H1 (cell line): ENCODE data around the gene TTBK1. TPM values are rescaled to one million over a fixed set of nuclear protein-coding genes. Genes with fewer than 3 reads are reported as not detected.
"Not testable (repeated sequence)": the region's sequence is repeated elsewhere in the genome, so short reads cannot be mapped to it uniquely, and the experiment has no call there.

Source experiments
- CTCF ChIA-PET: fragments of 300-600 bp; sonication (Branson Sonifier 250); formaldehyde crosslinking; loops from one replicate; lab custom pipeline; 2021; ENCODE audit not compliant: partially characterized antibody; lab: Charles Lee
- POLR2A ChIA-PET: fragments of 300-600 bp; sonication (Branson Sonifier 250); formaldehyde crosslinking; loops from one replicate; lab custom pipeline; 2021; ENCODE audit warnings: inconsistent platforms; ENCODE audit not compliant: partially characterized antibody; lab: Charles Lee
- DNase-seq, 2 experiments: peaks; one replicate each; pipeline versions ENCODE4 v3.0.0 to v3.0.0-alpha.2; 2010 to 2022; ENCODE audit warnings: low spot score in 2 of 2, low read depth in 1 of 2, mixed read lengths in 1 of 2
- FAIRE-seq: peaks from 2 replicates; lab custom pipeline; 2011; peaks lifted over from hg19 to GRCh38; lab: Jason Lieb, UNC
- H2AFZ ChIP-seq: 2 replicates; pipeline ENCODE4 v1.8.1; 2012; ENCODE audit warnings: low read length, inconsistent platforms
- H2AK5ac ChIP-seq: 2 replicates; pipeline ENCODE4 v1.6.1; 2013; ENCODE audit warnings: low read depth, low read length
- H2BK120ac ChIP-seq: replicated peaks from 2 replicates; pipeline ENCODE3; 2013; ENCODE audit warnings: low read depth, low read length, inconsistent platforms
- H2BK12ac ChIP-seq: 2 replicates; pipeline ENCODE4 v1.6.1; 2013; ENCODE audit warnings: low read depth, low read length
- H2BK15ac ChIP-seq: 2 replicates; pipeline ENCODE4 v1.6.1; 2013; ENCODE audit warnings: low read length
- H2BK20ac ChIP-seq: 2 replicates; pipeline ENCODE4 v1.6.1; 2013; ENCODE audit warnings: low read length
- H2BK5ac ChIP-seq: 2 replicates; pipeline ENCODE4 v1.6.1; 2013; ENCODE audit warnings: low read depth, low read length
- H3K14ac ChIP-seq: 2 replicates; pipeline ENCODE4 v1.6.1; 2013; ENCODE audit warnings: inconsistent platforms; ENCODE audit not compliant: insufficient read length
- H3K18ac ChIP-seq: 2 replicates; pipeline ENCODE4 v1.6.1; 2013; ENCODE audit warnings: low read length; ENCODE audit errors: extremely low read depth
- H3K23ac ChIP-seq: 2 replicates; pipeline ENCODE4 v1.6.1; 2013; ENCODE audit warnings: inconsistent platforms; ENCODE audit not compliant: insufficient read length
- H3K23me2 ChIP-seq: 2 replicates; pipeline ENCODE4 v1.6.1; 2013; ENCODE audit warnings: low read depth, low read length
- H3K27ac ChIP-seq: 2 replicates; pipeline ENCODE4 v1.6.1; 2011; ENCODE audit warnings: low read depth, low read length, inconsistent platforms
- H3K27me3 ChIP-seq, 4 experiments: replicated peaks in 1 of 4; 1 replicate in 1 of 4; 2 replicates in 3 of 4; pipeline versions ENCODE4 v1.6.1 to v1.8.1; 2011 to 2013; ENCODE audit warnings: low read length in 3 of 4, mild to moderate bottlenecking in 3 of 4, inconsistent platforms in 2 of 4, mixed read lengths in 2 of 4, moderate library complexity in 1 of 4; ENCODE audit not compliant: control insufficient read depth in 3 of 4, insufficient read depth in 3 of 4; ENCODE audit errors: extremely low read depth in 1 of 4
- H3K36me3 ChIP-seq, 4 experiments: 2 replicates each; pipeline versions ENCODE4 v1.6.1 to v1.8.1; 2011 to 2013; ENCODE audit warnings: mild to moderate bottlenecking in 4 of 4, low read length in 3 of 4, moderate library complexity in 2 of 4, control low read depth in 1 of 4, inconsistent platforms in 1 of 4; ENCODE audit not compliant: insufficient read depth in 4 of 4, control insufficient read depth in 2 of 4
- H3K4ac ChIP-seq: replicated peaks from 2 replicates; pipeline ENCODE3; 2013; ENCODE audit warnings: low read length, low read depth, mixed read lengths, inconsistent platforms; ENCODE audit not compliant: insufficient read length
- H3K4me1 ChIP-seq, 4 experiments: replicated peaks in 1 of 4; 1 replicate in 1 of 4; 2 replicates in 3 of 4; pipeline versions ENCODE4 v1.6.1 to v1.8.1; 2011 to 2013; ENCODE audit warnings: low read length in 3 of 4, inconsistent platforms in 2 of 4, mixed read lengths in 1 of 4; ENCODE audit not compliant: insufficient read depth in 4 of 4, control insufficient read depth in 3 of 4
- H3K4me2 ChIP-seq, 2 experiments: 2 replicates each; pipeline versions ENCODE4 v1.6.1 to v1.8.1; 2011 to 2013; ENCODE audit warnings: low read depth in 2 of 2, low read length in 2 of 2, control low read depth in 1 of 2, inconsistent platforms in 1 of 2, mild to moderate bottlenecking in 1 of 2; ENCODE audit not compliant: insufficient read depth in 1 of 2
- H3K4me3 ChIP-seq, 4 experiments: fragments of 200-600, 300-600 bp in 1 of 4; sonication (generic), shearing (Covaris generic), sonication (Bioruptor Twin) in 1 of 4; 2 replicates each; pipeline versions ENCODE4 v1.5.1 to v1.8.1; 2011 to 2016; ENCODE audit warnings: low read length in 4 of 4, low read depth in 3 of 4, control low read depth in 2 of 4, inconsistent platforms in 2 of 4, mild to moderate bottlenecking in 2 of 4, mixed read lengths in 1 of 4, moderate library complexity in 1 of 4; ENCODE audit not compliant: insufficient read depth in 2 of 4; ENCODE audit errors: extremely low read depth in 1 of 4
- H3K56ac ChIP-seq: replicated peaks from 2 replicates; pipeline ENCODE3; 2013; ENCODE audit warnings: low read depth, mild to moderate bottlenecking, mixed read lengths, low read length, inconsistent platforms; ENCODE audit not compliant: insufficient read length
- H3K79me1 ChIP-seq: 2 replicates; pipeline ENCODE4 v1.6.1; 2013; ENCODE audit warnings: low read depth, low read length, control low read depth
- H3K79me2 ChIP-seq, 2 experiments: 2 replicates each; pipeline versions ENCODE4 v1.6.1 to v1.8.1; 2012 to 2013; ENCODE audit warnings: low read length in 2 of 2, mild to moderate bottlenecking in 2 of 2, inconsistent platforms in 1 of 2; ENCODE audit not compliant: insufficient read depth in 2 of 2, control insufficient read depth in 1 of 2
- H3K9ac ChIP-seq, 4 experiments: replicated peaks in 1 of 4; 1 replicate in 1 of 4; 2 replicates in 3 of 4; pipeline versions ENCODE4 v1.6.1 to v1.8.1; 2011 to 2013; ENCODE audit warnings: low read depth in 3 of 4, low read length in 3 of 4, control low read depth in 2 of 4, mild to moderate bottlenecking in 2 of 4, moderate library complexity in 2 of 4, inconsistent platforms in 1 of 4; ENCODE audit errors: extremely low read depth in 1 of 4
- H3K9me3 ChIP-seq, 2 experiments: 2 replicates each; pipeline versions ENCODE4 v1.6.1 to v1.8.1; 2012 to 2013; ENCODE audit warnings: mild to moderate bottlenecking in 2 of 2, moderate library complexity in 2 of 2, control low read depth in 1 of 2, inconsistent platforms in 1 of 2, low read depth in 1 of 2, low read length in 1 of 2, mixed read lengths in 1 of 2; ENCODE audit not compliant: insufficient read depth in 2 of 2
- H4K20me1 ChIP-seq, 2 experiments: replicated peaks in 1 of 2; 2 replicates each; pipeline versions ENCODE3 to v1.8.1; 2011 to 2013; ENCODE audit warnings: inconsistent platforms in 2 of 2, low read length in 2 of 2, mild to moderate bottlenecking in 1 of 2; ENCODE audit not compliant: insufficient read depth in 2 of 2, control insufficient read depth in 1 of 2
- H4K5ac ChIP-seq: 2 replicates; pipeline ENCODE4 v1.6.1; 2013; ENCODE audit warnings: low read length, low read depth, mixed read lengths, inconsistent platforms; ENCODE audit not compliant: insufficient read length
- H4K8ac ChIP-seq: 2 replicates; pipeline ENCODE4 v1.8.0; 2013; ENCODE audit warnings: mild to moderate bottlenecking, moderate library complexity, low read length, inconsistent platforms; ENCODE audit not compliant: insufficient read depth; ENCODE audit errors: extremely low read depth
- H4K91ac ChIP-seq: replicated peaks from 2 replicates; pipeline ENCODE3; 2013; ENCODE audit warnings: low read length, mixed read lengths, inconsistent platforms; ENCODE audit not compliant: insufficient read length
- WGBS, 2 experiments: shearing (Covaris generic) in 1 of 2; methylation state at CpG; one replicate each; pipeline versions ENCODE4 v1.1.6 to v1.1.7; 2013 to 2015; ENCODE audit warnings: low lambda C conversion rate in 2 of 2, mixed read lengths in 2 of 2, inconsistent platforms in 1 of 2, low coverage in 1 of 2, missing lambda C conversion rate in 1 of 2; ENCODE audit not compliant: insufficient replicate concordance in 2 of 2, insufficient coverage in 1 of 2, insufficient read length in 1 of 2; ENCODE audit errors: extremely low coverage in 1 of 2, missing lambda C conversion rate in 1 of 2; 5-methylcytosine and 5-hydroxymethylcytosine counted together
- polyA plus RNA-seq, 7 experiments: library from polyadenylated mRNA; depleted of rRNA in 3 of 7; stranded (reverse) in 5 of 7; unstranded in 2 of 7; fragments of >200 nt in 5 of 7; fragments of 200-250 nt in 2 of 7; gene quantifications; 1 replicate in 5 of 7; 2 replicates in 1 of 7; 4 replicates in 1 of 7; pipeline versions ENCODE4 v1.2.1 to v1.2.3, GENCODE V29; 2011 to 2013; ENCODE audit warnings: missing spikeins in 2 of 7, mixed read lengths in 2 of 7
- total RNA-seq: library from RNA; stranded (reverse); fragmentation: NEBNext Ultra II Directional; extraction: Animal tissue kit (Norgen Biotek cat#: 25700); gene quantifications from 2 replicates; pipeline ENCODE4 v1.2.1, GENCODE V29; 2021

The TTBK1 gene
- total and polyA plus RNA-seq, 2 of the 8 experiments (the other 6 are each of a cell fraction or from before 2014, with no cell fraction given): 0.53 to 1.6 TPM

DNA sequence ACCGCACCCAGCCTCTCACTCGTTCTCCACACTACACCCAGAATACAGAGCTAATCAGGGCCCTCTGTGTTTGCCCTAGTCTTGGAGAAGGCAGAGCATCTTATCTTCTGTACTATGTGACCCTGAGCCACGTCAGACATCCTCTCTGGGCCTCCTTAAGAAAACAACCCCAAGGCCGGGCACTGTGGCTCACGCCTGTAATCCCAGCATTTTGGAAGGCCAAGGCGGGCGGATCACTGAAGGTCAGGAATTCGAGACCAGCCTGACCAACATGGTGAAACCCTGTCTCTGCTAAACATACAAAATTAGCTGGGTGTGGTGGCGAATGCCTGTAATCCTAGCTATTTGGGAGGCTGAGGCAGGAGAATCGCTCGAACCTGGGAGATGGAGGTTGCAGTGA lies 59.7 kb downstream of the TTBK1 start:
- H4K5ac ChIP-seq, H3K4me1 ChIP-seq, H3K56ac ChIP-seq, H3K4ac ChIP-seq, H2BK12ac ChIP-seq, H2AK5ac ChIP-seq, H3K79me1 ChIP-seq, H2BK15ac ChIP-seq, H3K27ac ChIP-seq, H3K23me2 ChIP-seq, H3K4me3 ChIP-seq, H3K9me3 ChIP-seq, FAIRE-seq, H3K14ac ChIP-seq, H3K9ac ChIP-seq, H4K20me1 ChIP-seq, H4K91ac ChIP-seq, H4K8ac ChIP-seq, H2BK20ac ChIP-seq, DNase-seq, H3K27me3 ChIP-seq, H3K4me2 ChIP-seq, H2BK5ac ChIP-seq, H3K36me3 ChIP-seq, H2AFZ ChIP-seq, H3K79me2 ChIP-seq, H3K23ac ChIP-seq, H2BK120ac ChIP-seq, H3K18ac ChIP-seq: not testable (repeated sequence)
- 87% methylated on average over 11 of the region's 11 CpGs; no CpG with 5 or more reads in 1 of the 2 experiments for WGBS, 2 experiments
- CTCF ChIA-PET: interaction anchor here (0.6 to 1.6 kb wide), 7 partner anchors 10 to 53 kb away, joined by 3 to 5 read pairs (median 3); no protein-coding TSS in a partner anchor
- POLR2A ChIA-PET: interaction anchor here (0.8 to 1.2 kb wide), 3 partner anchors 11 to 127 kb away, joined by 3 to 4 read pairs (median 3); no protein-coding TSS in a partner anchor
